Mucosa of rectum (tissue), 2 donors: ENCODE data around the gene CENPO.
"Not testable (repeated sequence)": the region's sequence is repeated elsewhere in the genome, so short reads cannot be mapped to it uniquely, and the experiment has no call there.

ENCODE experiments used
- H3K27ac ChIP-seq, 2 donors: one replicate each; pipeline ENCODE4 v1.7.0; 2013; ENCODE audit warnings: inconsistent platforms in 2 of 2, low read depth in 2 of 2, low read length in 2 of 2
- H3K27me3 ChIP-seq, 2 donors: one replicate each; pipeline ENCODE4 v1.7.0; 2013; ENCODE audit warnings: low read length in 2 of 2; ENCODE audit not compliant: control insufficient read depth in 2 of 2, insufficient read depth in 2 of 2
- H3K36me3 ChIP-seq, 2 donors: one replicate each; pipeline ENCODE4 v1.7.0; 2013; ENCODE audit warnings: low read length in 2 of 2; ENCODE audit not compliant: control insufficient read depth in 2 of 2, insufficient read depth in 2 of 2
- H3K4me1 ChIP-seq, 2 donors: one replicate each; pipeline ENCODE4 v1.7.0; 2013; ENCODE audit warnings: low read length in 2 of 2, mild to moderate bottlenecking in 1 of 2; ENCODE audit not compliant: control insufficient read depth in 2 of 2, insufficient read depth in 2 of 2
- H3K4me3 ChIP-seq, 2 donors: one replicate each; pipeline ENCODE4 v1.7.0; 2013; ENCODE audit warnings: low read length in 2 of 2
- H3K9ac ChIP-seq, 2 donors: one replicate each; pipeline ENCODE4 v1.7.0; 2013; ENCODE audit warnings: low read length in 2 of 2, low read depth in 1 of 2, mild to moderate bottlenecking in 1 of 2
- H3K9me3 ChIP-seq, 2 donors: one replicate each; pipeline ENCODE4 v1.7.0; 2013; ENCODE audit warnings: low read length in 2 of 2; ENCODE audit not compliant: control insufficient read depth in 2 of 2
- donor health status: healthy.
- donor health status: Normal muscosa, but diverticular disease.

Gene CENPO

DNA sequence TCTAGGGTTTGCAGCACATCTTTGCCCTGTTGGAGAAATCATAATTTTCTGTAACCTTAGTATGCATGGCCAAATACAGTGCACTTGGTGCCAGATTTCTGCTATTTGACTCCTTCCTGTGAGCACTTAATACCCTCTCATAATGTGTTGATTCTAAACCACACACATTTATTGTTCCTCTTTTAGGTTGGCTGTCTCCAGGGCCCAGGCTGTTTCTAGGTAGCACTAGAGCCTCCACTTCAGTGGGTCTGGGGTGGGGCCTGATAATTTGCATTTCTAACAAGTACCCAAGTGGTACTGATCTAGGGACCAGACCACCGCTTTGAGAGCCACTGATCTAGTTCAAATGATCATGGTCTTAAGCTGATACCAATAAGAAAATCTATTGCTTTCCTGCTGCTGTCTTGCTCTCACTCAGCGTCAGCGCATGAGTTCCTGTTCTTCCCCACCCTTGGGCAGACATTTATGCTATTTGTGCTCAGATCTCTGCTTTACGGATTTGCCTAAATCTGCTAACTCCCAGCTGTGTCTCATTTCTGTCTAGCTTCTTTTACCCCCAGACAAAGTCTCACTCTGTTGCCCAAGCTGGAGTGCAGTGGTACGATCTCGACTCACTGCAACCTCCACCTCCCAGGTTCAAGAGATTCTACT, 7.4 kb upstream of the CENPO start:
- H3K4me3 ChIP-seq, result no peak overlapping the region
- H3K36me3 ChIP-seq, result peaks cover 0 to 4% of the 10 kb centered on the region in 2 donors
- no peaks in the 10 kb centered on the region for H3K27me3 ChIP-seq
- no peaks in the 10 kb centered on the region for H3K4me1 ChIP-seq
- no peaks in the 10 kb centered on the region for H3K9me3 ChIP-seq
- H3K27ac ChIP-seq, result no peak overlapping the region
- peak overlapping the region in 1 of 2 donors; percentile 24 for H3K9ac ChIP-seq

GRCh38 chr2:24787532-24787931, 5.7 kb upstream of the CENPO start:
- H3K4me1 ChIP-seq, result peaks cover 0 to 7% of the 10 kb centered on the region in 2 donors
- H3K27me3 ChIP-seq, result no peaks in the 10 kb centered on the region
- H3K4me3 ChIP-seq, result no peak overlapping the region
- H3K36me3 ChIP-seq, result peaks cover 0 to 4% of the 10 kb centered on the region in 2 donors
- no peak overlapping the region for H3K9ac ChIP-seq
- no peaks in the 10 kb centered on the region for H3K9me3 ChIP-seq
- H3K27ac ChIP-seq, result no peak overlapping the region

DNA sequence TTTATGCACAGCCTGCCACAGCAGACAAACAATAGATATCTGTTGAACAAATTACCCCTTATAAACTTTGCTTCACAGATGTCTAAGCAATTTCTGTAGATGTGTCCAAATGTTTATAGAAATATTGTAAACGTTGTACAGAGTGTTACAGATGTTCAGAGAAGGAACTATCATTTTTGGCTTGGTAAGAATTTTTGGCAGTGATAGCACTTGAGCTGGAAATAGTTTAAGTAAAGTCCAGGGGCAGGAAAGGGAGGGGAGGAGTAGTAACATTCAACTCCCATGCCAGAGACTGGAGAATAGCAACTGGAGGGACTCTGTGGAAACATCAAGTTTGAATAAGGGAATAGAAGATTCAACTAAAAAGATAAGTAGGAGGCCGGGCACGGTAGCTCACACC, 4.4 kb upstream of the CENPO start:
- Histone ChIP-seq H3K4me3 (no peak overlapping the region), H3K9me3 (no peaks in the 10 kb centered on the region), H3K27me3 (no peaks in the 10 kb centered on the region), H3K9ac (no peak overlapping the region), H3K36me3 (peaks cover 0 to 4% of the 10 kb centered on the region in 2 donors), H3K27ac (no peak overlapping the region), H3K4me1 (peaks cover 2 to 9% of the 10 kb centered on the region in 2 donors)

DNA sequence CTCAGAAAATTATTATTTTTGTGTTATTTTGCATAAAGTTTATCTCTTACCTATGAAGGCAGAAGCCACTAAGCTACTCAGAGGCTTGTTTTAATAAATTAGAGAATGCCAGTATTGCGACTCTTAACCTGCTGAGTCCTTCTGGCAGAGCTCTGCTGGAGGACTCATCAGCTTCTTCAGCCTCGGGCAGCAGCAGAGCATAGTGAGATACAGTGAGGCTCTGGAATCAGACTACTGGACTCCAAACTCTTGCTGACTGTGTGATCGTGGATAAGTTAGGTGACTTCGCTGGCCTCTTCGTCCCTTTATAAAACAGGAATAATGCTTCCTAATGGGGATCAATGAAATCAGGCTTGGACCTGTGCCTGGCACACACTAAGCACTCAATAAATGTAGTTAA, 1.8 kb upstream of the CENPO start:
- peaks cover 0 to 4% of the 10 kb centered on the region in 2 donors for H3K36me3 ChIP-seq
- H3K4me3 ChIP-seq, result no peak overlapping the region
- H3K27me3 ChIP-seq, result no peaks in the 10 kb centered on the region
- H3K9me3 ChIP-seq, result no peaks in the 10 kb centered on the region
- no peak overlapping the region for H3K27ac ChIP-seq
- peaks cover 5 to 13% of the 10 kb centered on the region in 2 donors for H3K4me1 ChIP-seq
- H3K9ac ChIP-seq, result no peak overlapping the region

DNA sequence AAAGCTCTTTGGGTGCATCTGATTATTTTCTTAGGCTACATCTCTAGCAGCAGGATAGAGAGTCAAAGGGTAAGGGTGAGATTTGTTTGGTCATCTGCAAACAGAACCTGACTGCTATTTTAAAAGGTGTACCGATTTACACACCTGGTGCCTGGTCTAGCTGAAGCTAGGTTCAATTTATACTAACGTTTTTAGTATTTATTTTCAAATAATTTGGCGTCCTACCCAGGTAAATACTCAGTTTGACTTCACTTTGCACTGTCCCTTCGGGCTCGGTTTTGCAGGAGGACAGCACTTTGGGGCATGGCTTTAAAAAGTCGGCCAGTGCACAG, 717 bp upstream of the CENPO start:
- H3K9me3 ChIP-seq, result no peaks in the 10 kb centered on the region
- H3K4me1 ChIP-seq, result peaks cover 5 to 13% of the 10 kb centered on the region in 2 donors
- H3K36me3 ChIP-seq, result peaks cover 0 to 9% of the 10 kb centered on the region in 2 donors
- peak overlapping the region; percentile 93 to 100 for H3K4me3 ChIP-seq
- H3K27ac ChIP-seq, result peak overlapping the region; percentile 99 to 100
- no peaks in the 10 kb centered on the region for H3K27me3 ChIP-seq
- peak overlapping the region; percentile 94 to 97 for H3K9ac ChIP-seq

DNA sequence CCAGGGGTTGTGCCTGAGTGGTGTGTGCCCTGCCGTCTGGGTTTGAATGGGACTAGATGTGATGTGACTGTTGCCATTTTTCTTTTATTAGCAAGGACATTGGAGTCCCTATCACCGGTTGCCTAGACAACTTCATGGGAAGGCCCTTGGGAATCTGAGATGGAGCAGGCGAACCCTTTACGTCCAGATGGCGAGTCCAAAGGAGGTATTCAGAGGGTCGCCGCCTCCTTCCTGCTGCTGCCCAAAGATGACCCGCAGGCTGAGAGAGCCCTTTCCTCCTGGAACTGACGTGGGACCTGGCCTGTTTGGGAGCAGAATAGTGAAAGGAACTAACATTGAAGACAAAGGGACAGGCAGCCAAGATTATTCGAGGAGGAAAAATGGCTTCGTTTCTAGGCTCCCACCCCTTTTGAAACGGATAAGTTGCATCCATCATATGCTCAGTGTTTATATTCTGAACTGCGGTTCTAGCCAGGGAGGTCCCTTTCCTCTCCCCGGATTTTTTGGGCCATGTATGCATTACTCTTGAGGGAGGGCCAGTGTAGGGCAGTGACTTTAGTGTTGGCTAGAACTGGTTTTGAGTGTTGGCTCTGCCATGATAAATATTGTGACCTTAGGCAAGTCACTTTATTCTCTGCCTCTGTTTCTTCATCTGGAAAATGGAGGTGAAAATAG, 673 bp downstream of the CENPO start:
- Histone ChIP-seq H3K9me3 (no peaks in the 10 kb centered on the region), H3K27ac (no peak overlapping the region), H3K36me3 (peaks cover 0 to 9% of the 10 kb centered on the region in 2 donors), H3K4me3 (peak overlapping the region; percentile 93 to 100), H3K27me3 (no peaks in the 10 kb centered on the region), H3K9ac (peak overlapping the region; percentile 94 to 97), H3K4me1 (peaks cover 5 to 13% of the 10 kb centered on the region in 2 donors)

DNA sequence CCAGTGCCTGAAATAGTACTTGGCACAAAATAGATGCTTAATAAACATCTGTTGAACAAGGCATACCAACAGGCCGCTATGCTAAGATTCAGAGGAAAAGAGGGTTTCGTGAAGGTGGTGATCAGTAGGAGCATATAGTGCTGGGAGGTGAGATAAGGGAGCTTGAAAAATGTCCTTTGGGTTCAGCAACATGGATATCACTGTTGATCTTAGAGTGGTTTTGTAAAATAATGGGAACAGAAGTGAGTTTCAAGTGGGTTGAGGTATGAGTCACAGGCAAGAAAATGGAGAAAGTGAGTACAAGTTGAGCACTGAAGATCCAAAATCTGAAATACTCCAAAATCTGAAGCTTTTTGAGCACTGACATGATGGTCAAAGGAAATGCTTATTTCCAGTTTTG, 4.4 kb downstream of the CENPO start:
- no peaks in the 10 kb centered on the region for H3K27me3 ChIP-seq
- H3K36me3 ChIP-seq, result peaks cover 0 to 8% of the 10 kb centered on the region in 2 donors
- H3K4me3 ChIP-seq, result no peak overlapping the region
- no peak overlapping the region for H3K27ac ChIP-seq
- H3K9ac ChIP-seq, result no peak overlapping the region
- H3K4me1 ChIP-seq, result peaks cover 5 to 6% of the 10 kb centered on the region in 2 donors
- no peaks in the 10 kb centered on the region for H3K9me3 ChIP-seq

GRCh38 chr2:24800487-24800886, 7.3 kb downstream of the CENPO start:
- H3K27me3 ChIP-seq, H3K9me3 ChIP-seq, H3K9ac ChIP-seq, H3K4me3 ChIP-seq, H3K4me1 ChIP-seq, H3K36me3 ChIP-seq, H3K27ac ChIP-seq: not testable (repeated sequence)

DNA sequence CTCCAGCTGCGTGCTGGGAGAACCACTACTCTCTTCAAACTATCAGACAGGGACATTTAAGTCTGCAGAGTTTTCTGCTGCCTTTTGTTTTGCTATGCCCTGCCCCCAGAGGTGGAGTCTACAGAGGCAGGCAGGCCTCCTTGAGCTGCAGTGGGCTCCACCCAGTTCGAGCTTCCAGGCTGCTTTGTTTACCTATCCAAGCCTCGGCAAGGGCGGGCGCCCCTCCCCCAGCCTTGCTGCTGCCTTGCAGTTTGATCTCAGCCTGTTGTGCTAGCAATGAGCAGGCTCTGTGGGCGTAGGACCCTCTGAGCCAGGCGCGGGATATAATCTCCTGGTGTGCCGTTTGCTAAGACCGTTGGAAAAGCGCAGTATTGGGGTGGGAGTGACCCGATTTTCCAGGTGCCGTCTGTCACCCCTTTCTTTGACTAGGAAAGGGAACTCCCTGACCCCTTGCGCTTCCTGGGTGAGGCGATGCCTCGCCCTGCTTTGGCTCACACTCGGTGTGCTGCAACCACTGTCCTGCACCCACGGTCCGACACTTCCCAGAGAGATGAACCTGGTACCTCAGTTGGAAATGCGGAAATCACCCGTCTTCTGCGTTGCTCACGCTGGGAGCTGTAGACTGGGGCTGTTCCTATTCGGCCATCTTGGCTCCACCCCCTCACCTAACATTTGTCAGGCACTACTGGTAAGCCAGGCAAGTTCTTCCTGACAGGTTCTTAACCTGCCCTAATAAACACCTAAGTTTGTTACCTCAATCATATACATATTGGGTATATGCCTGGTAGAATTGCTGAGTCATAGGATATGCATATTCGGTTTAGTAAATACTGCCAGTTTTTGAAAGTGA, 12.8 kb downstream of the CENPO start:
- H3K27me3 ChIP-seq, H3K36me3 ChIP-seq, H3K4me3 ChIP-seq, H3K4me1 ChIP-seq, H3K9ac ChIP-seq, H3K27ac ChIP-seq, H3K9me3 ChIP-seq: not testable (repeated sequence)

DNA sequence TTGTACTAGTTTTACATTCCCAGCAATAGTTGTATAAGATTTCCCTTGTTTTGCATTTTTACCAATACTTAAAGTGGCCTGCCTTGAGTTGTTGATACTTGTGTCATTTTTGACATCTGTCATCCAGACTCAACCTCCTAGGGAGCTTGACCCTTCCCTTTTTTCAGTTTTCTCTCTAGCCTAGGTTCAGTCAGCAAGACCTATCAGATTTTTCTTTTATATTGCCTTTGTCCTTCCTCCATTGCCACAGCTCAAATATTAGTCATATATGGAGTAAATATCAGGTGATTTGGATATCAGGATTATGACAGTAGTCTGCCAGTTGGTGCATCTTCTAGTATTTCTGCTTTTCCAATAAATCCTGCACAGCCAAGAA, 13.4 kb downstream of the CENPO start:
- Histone ChIP-seq H3K27me3 (no peaks in the 10 kb centered on the region), H3K27ac (no peak overlapping the region), H3K9ac (no peak overlapping the region), H3K36me3 (no peaks in the 10 kb centered on the region), H3K4me3 (no peak overlapping the region), H3K9me3 (no peaks in the 10 kb centered on the region), H3K4me1 (no peaks in the 10 kb centered on the region)
